Measurements from ENCODE around the gene HES3.
A peak's percentile ranks its signal among the peaks of the same experiment; 100 is the strongest.

HES3 gene

GRCh38 chr1:6243993-6244392 lies at the start of gene HES3:
HES3 (plus strand) TSS chr1:6244179; CDS start chr1:6244366, 187 bp downstream.
- no peak for DNase-seq (ENCODE audit: low read depth in 2 of 2)

- no peak for DNase-seq (ENCODE audit: low read depth in 2 of 2)
Observed at GRCh38 chr1:6197746-6198427, 46.1 kb upstream of the HES3 start.

- DNase-seq (ENCODE audit: low read depth in 2 of 2): no peak
Observed at GRCh38 chr1:6198646-6199297, 45.2 kb upstream of the HES3 start.

GRCh38 chr1:6199298-6200187 lies 44.4 kb upstream of the HES3 start, which contains the start of gene RPL22:
RPL22 (minus strand) TSS chr1:6199595; CDS start chr1:6199573, 22 bp downstream.
- peak; percentile 93 to 94 for DNase-seq (ENCODE audit: low read depth in 2 of 2)

- no peak for DNase-seq (ENCODE audit: low read depth in 2 of 2)
Observed at GRCh38 chr1:6200188-6200809, 43.7 kb upstream of the HES3 start.

- DNase-seq (ENCODE audit: low read depth in 2 of 2): no peak
Observed at GRCh38 chr1:6202256-6202655, 41.7 kb upstream of the HES3 start.

- no peak for DNase-seq (ENCODE audit: low read depth in 2 of 2)
Observed at GRCh38 chr1:6205849-6206519, 38.0 kb upstream of the HES3 start, which contains the start of gene RNF207. RNF207 (plus strand) TSS chr1:6206119; CDS start chr1:6206536, 417 bp downstream.

- DNase-seq (ENCODE audit: low read depth in 2 of 2): no peak
Observed at GRCh38 chr1:6206520-6206855, 37.5 kb upstream of the HES3 start.

GRCh38 chr1:6207075-6207885 lies 36.7 kb upstream of the HES3 start:
- DNase-seq (ENCODE audit: low read depth in 2 of 2): no peak

- no peak for DNase-seq (ENCODE audit: low read depth in 2 of 2)
Observed at GRCh38 chr1:6207921-6208320, 36.1 kb upstream of the HES3 start.

- no peak for DNase-seq (ENCODE audit: low read depth in 2 of 2)
Observed at GRCh38 chr1:6208723-6209660, 35.0 kb upstream of the HES3 start.

GRCh38 chr1:6209661-6210580 lies 34.1 kb upstream of the HES3 start:
- no peak for DNase-seq (ENCODE audit: low read depth in 2 of 2)

- no peak for DNase-seq (ENCODE audit: low read depth in 2 of 2)
Observed at GRCh38 chr1:6210591-6211355, 33.2 kb upstream of the HES3 start.

- DNase-seq (ENCODE audit: low read depth in 2 of 2): no peak
Observed at GRCh38 chr1:6211731-6212130, 32.2 kb upstream of the HES3 start.

- DNase-seq (ENCODE audit: low read depth in 2 of 2): no peak
Observed at GRCh38 chr1:6212193-6212959, 31.6 kb upstream of the HES3 start.

- DNase-seq (ENCODE audit: low read depth in 2 of 2): no peak
Observed at GRCh38 chr1:6218375-6219164, 25.4 kb upstream of the HES3 start.
